Mucosa of stomach (tissue), 1 donor: ENCODE measurements around the gene COL23A1.

Experiments used
- H3K27me3 ChIP-seq: one replicate; pipeline ENCODE4 v1.7.0; 2013; ENCODE audit warnings: mild to moderate bottlenecking, low read length; ENCODE audit not compliant: control insufficient read depth, insufficient read depth
- H3K36me3 ChIP-seq: one replicate; pipeline ENCODE4 v1.7.0; 2013; ENCODE audit warnings: low read length; ENCODE audit not compliant: control insufficient read depth, insufficient read depth
- H3K4me1 ChIP-seq: one replicate; pipeline ENCODE4 v1.7.0; 2013; ENCODE audit warnings: mild to moderate bottlenecking, low read length; ENCODE audit not compliant: control insufficient read depth, insufficient read depth
- H3K4me3 ChIP-seq: one replicate; pipeline ENCODE4 v1.7.0; 2013; ENCODE audit warnings: low read length
- H3K9ac ChIP-seq: one replicate; pipeline ENCODE4 v1.7.0; 2013; ENCODE audit warnings: mild to moderate bottlenecking, low read length, moderate library complexity
- H3K9me3 ChIP-seq: one replicate; pipeline ENCODE4 v1.7.0; 2013; ENCODE audit warnings: mild to moderate bottlenecking, low read length, moderate library complexity; ENCODE audit not compliant: control insufficient read depth
- donor health status: Pancreatic carcinoma.

Gene COL23A1

DNA sequence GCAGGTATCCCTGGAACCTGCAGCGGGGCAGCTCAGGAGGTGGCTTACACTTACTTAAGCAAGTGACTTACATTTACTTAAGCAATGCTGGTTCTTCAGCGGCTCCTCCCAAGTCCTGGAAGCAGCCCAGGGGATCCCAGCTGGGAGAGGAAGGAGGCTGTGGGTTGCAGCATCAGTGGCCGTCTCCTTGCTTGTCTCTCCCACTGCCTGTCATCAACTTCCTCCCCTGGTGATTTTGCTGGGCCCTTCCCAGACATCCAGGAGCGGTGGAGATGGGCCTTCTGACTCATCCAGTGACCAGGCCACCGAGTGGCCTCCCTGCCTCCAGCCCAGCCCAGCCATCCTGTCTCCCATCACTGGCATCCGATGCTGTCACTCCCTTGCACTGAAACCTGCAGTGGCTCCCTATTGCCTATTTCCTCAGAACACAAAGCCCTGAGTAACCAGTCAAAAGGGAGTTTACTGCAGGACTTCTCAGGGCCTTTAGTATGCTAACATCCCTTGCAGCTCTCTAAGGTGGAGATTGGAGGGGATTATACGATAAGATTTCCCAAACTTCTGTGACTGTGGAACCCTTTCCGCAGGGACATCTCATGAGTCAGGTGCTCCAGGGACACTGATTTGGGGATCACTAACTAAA is 201.7 kb downstream of the COL23A1 start:
- Histone ChIP-seq H3K27me3 (peaks cover 17% of the 10 kb centered on the region), H3K9ac (no peak overlapping the region), H3K4me1 (no peaks in the 10 kb centered on the region), H3K4me3 (no peak overlapping the region), H3K36me3 (no peaks in the 10 kb centered on the region), H3K9me3 (no peaks in the 10 kb centered on the region)

DNA sequence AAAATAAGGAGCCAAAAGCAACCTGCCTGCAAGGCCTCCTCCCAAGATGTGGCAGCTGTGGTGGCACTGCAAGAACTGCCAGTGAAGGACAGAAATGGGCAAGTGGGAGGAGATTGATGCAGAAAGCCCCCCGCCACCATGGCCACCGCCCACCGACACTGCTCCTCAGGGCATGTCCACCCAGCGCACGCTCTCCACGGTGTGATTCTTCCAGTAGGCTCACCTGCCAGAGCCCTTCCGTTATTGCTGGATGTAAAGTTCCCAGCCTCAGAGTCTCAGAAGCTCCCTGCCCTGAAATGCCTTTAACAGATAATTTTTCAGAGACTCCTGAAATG is 202.4 kb downstream of the COL23A1 start:
- H3K4me1 ChIP-seq, result no peaks in the 10 kb centered on the region
- H3K36me3 ChIP-seq, result no peaks in the 10 kb centered on the region
- H3K9me3 ChIP-seq, result no peaks in the 10 kb centered on the region
- H3K9ac ChIP-seq, result no peak overlapping the region
- no peak overlapping the region for H3K4me3 ChIP-seq
- peaks cover 22% of the 10 kb centered on the region for H3K27me3 ChIP-seq

DNA sequence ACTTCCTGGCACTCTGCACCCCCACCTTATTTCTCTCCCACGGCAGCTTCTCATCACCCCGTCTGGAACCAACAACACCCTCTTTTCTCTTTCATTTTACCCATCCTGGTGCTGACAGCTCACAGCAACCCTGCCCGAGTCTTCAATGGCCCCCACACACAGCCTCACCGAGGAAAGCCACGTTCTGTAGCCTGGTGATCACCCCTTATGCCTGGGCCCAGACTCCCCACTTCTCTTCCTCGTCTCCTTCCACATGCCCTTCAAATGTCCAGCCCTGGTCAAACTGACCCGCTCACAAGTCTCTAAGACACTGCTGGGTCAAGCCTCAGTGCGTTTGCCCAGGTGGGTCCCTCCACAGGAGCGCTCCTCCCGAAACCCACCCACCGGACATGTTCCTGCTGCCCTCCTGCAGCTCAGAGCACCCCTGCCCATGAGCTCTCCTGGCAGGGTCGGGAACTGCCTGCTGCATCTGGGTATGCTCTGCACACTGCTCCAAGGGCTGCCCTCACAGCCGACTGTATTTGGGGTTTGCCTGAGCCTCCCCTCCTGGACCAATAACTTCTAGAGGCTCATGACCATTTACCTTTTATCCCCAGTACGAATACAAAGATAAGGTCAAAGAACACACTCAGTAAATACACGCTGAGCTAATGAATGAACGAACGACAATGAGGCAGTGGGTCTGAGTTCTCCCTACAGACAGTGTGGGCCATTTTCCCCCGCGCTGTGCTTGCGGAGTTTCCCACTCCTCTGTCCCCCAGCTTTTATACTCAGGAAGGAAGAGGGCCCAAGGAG is 202.9 kb downstream of the COL23A1 start:
- H3K36me3 ChIP-seq, result no peaks in the 10 kb centered on the region
- H3K27me3 ChIP-seq, result peaks cover 22% of the 10 kb centered on the region

DNA sequence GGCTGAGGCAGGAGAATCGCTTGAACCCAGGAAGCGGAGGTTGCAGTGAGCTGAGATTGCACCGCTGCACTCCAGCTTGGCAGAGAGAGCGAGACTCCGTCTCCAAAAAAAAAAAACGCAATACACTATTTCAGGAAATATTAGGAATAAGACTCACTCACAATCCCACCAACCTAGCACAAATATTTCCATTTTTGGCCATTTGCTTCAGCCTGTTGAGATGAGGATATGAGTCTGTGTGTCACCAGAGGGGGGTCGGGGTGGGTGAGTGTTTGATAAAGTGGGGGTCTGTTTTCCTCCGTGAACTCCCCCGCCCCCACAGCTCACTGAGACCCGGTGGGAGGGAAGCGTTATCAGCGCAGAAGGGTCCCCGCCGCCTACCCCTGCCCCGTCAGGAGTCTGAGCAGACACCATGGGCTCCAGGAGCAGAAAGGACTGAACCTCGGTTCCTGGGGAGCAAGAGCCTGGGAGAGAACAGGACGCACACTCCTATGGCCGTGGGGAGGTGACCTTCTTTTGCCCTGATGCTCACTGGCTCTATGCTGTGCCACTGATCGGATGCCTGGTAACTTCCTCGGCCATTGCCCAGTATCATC is 203.8 kb downstream of the COL23A1 start:
- H3K9me3 ChIP-seq, result no peaks in the 10 kb centered on the region
- no peak overlapping the region for H3K4me3 ChIP-seq
- H3K27me3 ChIP-seq, result peaks cover 22% of the 10 kb centered on the region
- no peak overlapping the region for H3K9ac ChIP-seq
- H3K36me3 ChIP-seq, result no peaks in the 10 kb centered on the region
- no peaks in the 10 kb centered on the region for H3K4me1 ChIP-seq

More for the DNA sequence above, 202.9 kb downstream of the COL23A1 start:
- Histone ChIP-seq H3K4me1 (no peaks in the 10 kb centered on the region), H3K9ac (no peak overlapping the region), H3K9me3 (no peaks in the 10 kb centered on the region), H3K4me3 (no peak overlapping the region)

DNA sequence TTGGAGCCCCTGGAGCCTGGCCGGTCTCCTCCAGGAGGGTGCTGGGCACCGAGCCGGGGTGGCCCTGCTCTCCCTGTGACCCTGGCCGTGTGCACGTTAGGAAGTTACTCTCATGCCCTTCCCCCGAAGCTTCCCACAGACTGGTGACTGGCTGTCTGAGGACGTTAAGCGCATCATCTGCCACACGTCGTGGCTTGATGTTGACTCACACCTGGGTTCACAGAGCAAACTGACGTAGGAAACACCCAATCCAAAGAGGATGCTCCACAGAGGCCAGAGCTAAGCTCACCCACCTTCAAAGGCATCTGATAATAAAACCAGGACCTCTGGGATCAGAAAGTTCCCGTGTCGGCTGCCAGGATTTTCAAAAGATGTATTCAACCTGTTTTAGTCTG is 204.7 kb downstream of the COL23A1 start:
- Histone ChIP-seq H3K9ac (no peak overlapping the region), H3K9me3 (no peaks in the 10 kb centered on the region), H3K4me3 (no peak overlapping the region), H3K4me1 (no peaks in the 10 kb centered on the region), H3K27me3 (peaks cover 22% of the 10 kb centered on the region), H3K36me3 (no peaks in the 10 kb centered on the region)

DNA sequence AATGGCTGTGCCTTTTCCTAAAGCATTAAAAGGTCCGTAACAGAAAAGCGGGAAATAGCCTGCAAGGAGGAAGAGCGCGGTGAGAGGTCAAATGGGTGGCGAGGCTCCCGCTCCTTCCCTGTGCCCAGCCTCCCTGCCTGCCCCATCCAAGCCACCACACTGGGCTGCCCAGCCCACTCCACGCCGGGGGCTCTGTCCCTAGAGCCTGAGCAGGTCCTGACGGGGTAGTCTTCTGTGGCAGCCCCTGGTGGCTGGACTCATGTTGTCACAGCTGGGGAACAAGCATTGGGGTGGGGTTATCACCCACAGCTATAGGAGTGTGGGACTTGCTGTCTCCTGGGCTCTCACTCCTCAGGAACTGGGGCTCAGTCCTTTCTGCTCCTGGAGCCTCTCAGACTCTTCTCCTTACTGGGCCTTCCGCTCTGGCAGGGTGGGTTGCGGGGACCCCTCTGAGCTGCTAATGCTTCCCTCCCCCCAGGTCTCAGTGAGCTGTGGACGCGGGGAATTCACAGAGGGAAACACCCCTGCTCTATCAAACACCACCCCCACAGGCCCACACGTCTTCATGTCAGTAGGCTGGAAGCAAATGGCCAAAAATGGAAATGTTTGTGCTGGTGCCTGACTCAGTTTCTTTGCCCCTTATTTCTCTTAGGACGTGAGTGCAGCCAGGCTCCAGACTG is 205.2 kb downstream of the COL23A1 start:
- H3K4me1 ChIP-seq, result no peaks in the 10 kb centered on the region
- H3K27me3 ChIP-seq, result peaks cover 22% of the 10 kb centered on the region

DNA sequence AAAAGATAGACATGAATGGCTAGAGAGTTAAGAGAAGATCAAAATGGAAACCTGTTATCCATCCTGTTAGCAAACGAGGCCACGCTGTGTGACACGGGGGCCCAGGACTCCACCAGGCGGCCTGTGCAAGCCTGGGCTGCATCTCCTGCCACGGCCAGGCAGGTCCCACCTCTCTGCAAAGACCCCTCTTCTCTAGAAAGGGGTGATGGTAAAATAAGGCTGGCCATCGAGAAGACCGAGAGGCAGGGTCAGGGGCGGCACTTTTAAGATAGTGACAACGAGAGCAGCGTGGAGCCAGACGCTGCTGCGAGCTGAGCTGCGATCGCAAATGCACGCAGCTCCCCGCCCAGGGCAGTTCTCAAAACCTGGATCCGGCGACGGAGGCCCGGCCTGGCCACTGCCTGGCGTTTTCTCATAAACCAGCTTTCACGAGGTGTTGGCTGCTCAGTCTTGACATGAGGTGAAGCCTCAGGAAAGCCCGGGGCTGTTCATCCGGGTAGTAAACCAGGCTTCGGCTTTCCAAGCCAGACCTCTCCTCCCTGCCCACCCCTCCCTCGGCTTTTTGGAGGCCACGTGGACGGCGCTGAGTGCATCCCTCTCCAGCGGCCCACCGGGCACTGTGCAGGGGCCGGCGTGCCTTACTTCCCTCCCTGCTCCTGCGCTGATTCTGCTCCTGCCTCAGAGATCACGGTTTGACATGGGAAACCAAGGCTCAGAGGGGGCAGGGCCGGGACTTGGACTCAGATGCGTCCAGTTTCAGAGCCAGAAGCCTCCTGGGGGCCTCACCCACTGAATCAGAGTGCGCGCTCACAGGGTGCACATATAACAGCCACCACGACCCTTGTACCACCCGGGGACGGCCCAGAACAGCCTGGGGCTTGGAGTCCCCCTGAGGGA is 206.0 kb downstream of the COL23A1 start:
- Histone ChIP-seq H3K27me3 (peaks cover 22% of the 10 kb centered on the region), H3K9me3 (no peaks in the 10 kb centered on the region), H3K36me3 (no peaks in the 10 kb centered on the region), H3K4me1 (no peaks in the 10 kb centered on the region), H3K9ac (no peak overlapping the region), H3K4me3 (no peak overlapping the region)

More for the DNA sequence above, 205.2 kb downstream of the COL23A1 start:
- Histone ChIP-seq H3K9me3 (no peaks in the 10 kb centered on the region), H3K9ac (no peak overlapping the region), H3K36me3 (no peaks in the 10 kb centered on the region), H3K4me3 (no peak overlapping the region)

DNA sequence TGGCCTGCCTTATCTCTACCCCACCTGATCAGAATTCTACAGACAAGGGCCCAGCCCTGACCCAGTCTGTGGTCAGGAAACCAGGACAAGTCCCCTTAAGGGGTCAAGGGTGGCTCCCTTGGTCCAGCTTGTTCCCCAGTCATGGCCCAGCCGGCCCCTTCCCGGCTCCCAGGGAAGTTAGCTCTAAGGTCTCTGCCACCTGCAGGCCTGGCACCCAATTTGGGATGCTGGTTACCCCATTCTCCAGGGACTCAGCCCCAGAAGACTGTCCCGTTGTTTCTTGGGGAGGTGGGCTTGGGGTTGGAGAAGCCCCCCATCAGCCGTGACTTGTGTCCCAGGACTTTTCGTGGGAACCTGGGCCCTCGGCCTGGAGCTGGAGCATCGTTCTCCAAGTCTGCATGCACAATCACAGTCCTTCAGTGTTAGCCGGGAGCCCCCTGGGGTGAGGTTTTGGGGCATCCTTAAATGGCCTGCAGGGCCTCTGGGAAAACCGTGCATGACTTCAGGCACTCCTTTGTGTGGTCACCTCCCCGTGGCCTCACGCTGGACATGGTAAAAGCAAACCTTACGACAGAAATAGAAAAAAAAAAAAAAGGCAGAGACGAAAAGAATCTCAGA is 206.8 kb downstream of the COL23A1 start:
- no peaks in the 10 kb centered on the region for H3K9me3 ChIP-seq
- no peak overlapping the region for H3K9ac ChIP-seq
- no peaks in the 10 kb centered on the region for H3K4me1 ChIP-seq
- H3K27me3 ChIP-seq, result peaks cover 22% of the 10 kb centered on the region
- no peaks in the 10 kb centered on the region for H3K36me3 ChIP-seq
- H3K4me3 ChIP-seq, result no peak overlapping the region

DNA sequence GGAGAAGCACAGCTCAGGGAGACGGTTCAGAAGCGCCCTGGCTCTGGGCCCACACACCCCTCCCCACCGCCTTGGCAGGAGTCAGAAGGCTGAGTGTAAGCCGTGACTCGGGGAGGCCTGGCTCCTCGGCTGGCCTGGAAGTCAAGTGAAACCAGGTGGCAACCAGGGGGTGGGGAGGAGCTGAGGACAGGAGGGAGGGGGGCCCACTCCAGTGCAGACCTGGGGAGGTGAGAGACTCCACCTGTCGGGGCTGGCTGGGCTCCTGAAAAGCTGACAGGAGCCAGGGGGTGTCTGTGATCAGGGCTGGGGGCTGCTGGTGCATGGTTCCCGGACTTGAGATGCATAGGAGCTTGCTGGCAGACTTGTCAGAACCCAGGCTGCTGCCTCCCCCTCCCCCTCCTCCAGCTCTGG is 207.4 kb downstream of the COL23A1 start:
- H3K9me3 ChIP-seq, result no peaks in the 10 kb centered on the region
- no peak overlapping the region for H3K4me3 ChIP-seq
- H3K36me3 ChIP-seq, result no peaks in the 10 kb centered on the region
- peaks cover 18% of the 10 kb centered on the region for H3K27me3 ChIP-seq
- no peaks in the 10 kb centered on the region for H3K4me1 ChIP-seq
- no peak overlapping the region for H3K9ac ChIP-seq

DNA sequence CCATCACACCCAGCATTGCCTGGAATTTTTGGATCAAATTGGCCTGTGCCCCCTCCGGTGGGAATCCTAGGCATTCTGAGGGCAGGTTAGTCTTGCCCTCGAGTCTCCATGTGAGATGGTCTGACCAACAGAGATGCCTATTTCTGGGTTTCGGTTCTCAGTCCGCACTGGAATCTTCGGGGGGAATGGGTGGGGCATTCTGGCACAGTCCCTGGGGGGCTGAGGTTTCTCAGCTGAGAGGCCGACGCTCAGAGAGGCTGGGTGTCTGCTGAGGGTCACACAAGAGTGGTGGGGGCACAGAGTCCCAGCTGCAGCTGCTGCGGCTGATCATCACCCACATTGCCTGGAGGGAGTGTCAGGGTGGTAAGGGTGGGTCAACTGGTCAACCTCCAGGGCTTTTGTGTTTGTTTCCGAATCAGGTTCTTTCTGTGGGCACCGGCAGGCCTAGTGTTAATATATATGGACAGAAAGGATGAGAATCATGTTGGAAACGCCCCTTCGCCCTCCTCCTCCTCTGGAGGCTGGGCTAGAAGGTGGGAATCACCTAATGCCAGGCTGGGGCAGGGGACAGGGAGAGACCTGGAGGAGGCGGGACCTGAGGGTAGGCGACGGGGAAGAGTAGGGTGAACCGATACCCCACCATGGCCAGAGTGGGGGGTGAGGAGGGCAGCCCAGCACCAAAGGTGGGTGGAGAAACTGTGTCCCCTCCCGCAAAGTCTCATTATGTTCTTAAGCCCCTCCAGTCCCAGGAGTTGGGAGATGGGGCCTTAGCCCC is 208.1 kb downstream of the COL23A1 start:
- H3K4me3 ChIP-seq, result no peak overlapping the region
- no peaks in the 10 kb centered on the region for H3K9me3 ChIP-seq
- H3K27me3 ChIP-seq, result peaks cover 16% of the 10 kb centered on the region
- H3K36me3 ChIP-seq, result no peaks in the 10 kb centered on the region
- no peaks in the 10 kb centered on the region for H3K4me1 ChIP-seq
- no peak overlapping the region for H3K9ac ChIP-seq
